Upper lobe of left lung (tissue), 4 donors: ENCODE measurements around the gene DOCK7.

Experiments used
- CTCF ChIP-seq, 6 experiments: fragments of 450-650 bp in 4 of 6; fragments of 200-600 bp in 2 of 6; sonication (generic) in 2 of 6; IDR thresholded peaks; one replicate each; pipeline ENCODE4 v1.5.1; 2016 to 2019; ENCODE audit warnings: antibody characterized with exemption in 6 of 6
- EP300 ChIP-seq, 4 donors: sonication (generic); formaldehyde crosslinking; IDR thresholded peaks; one replicate each; pipeline ENCODE4 v1.5.1; 2017; ENCODE audit warnings: antibody characterized with exemption in 4 of 4, control low read depth in 2 of 4
- POLR2A ChIP-seq, 4 donors: fragments of 450-650 bp; IDR thresholded peaks; one replicate each; pipeline ENCODE4 v1.5.1; 2016 to 2017; ENCODE audit warnings: antibody characterized with exemption in 4 of 4, mild to moderate bottlenecking in 2 of 4
- POLR2AphosphoS5 ChIP-seq, 2 donors: sonication (generic); formaldehyde crosslinking; IDR thresholded peaks; one replicate each; pipeline ENCODE4 v1.5.1; 2017; ENCODE audit warnings: antibody characterized with exemption in 2 of 2

DNA sequence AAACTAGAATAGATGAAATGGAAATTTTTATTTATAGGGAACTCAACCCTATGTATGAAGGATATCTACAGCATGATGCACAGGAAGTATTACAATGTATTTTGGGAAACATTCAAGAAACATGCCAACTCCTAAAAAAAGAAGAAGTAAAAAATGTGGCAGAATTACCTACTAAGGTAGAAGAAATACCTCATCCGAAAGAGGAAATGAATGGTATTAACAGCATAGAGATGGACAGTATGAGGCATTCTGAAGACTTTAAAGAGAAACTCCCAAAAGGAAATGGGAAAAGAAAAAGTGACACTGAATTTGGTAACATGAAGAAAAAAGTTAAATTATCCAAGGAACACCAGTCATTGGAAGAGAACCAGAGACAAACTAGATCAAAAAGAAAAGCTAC lies 243.5 kb downstream of the DOCK7 start:
- TF ChIP-seq CTCF (IDR thresholded peaks at IDR 0.05) (no peak), POLR2A (IDR thresholded peaks at IDR 0.05) (no peak), EP300 (IDR thresholded peaks at IDR 0.05) (no peak), POLR2AphosphoS5 (IDR thresholded peaks at IDR 0.05) (no peak)
